Peyer's patch (tissue), 4 donors: ENCODE data around the gene ACADS. TPM values are rescaled to one million over a fixed set of nuclear protein-coding genes. Genes with fewer than 3 reads are reported as not detected.

ENCODE experiments used
- DNase-seq, 3 donors: peaks; one replicate each; pipeline ENCODE4 v3.0.0-alpha.2; 2017 to 2019
- H3K27ac ChIP-seq, 4 donors: fragments of 200-600 bp; sonication (generic); one replicate each; pipeline ENCODE4 v1.5.1; 2016 to 2019
- H3K27me3 ChIP-seq, 2 donors: fragments of 200-600 bp; sonication (generic); one replicate each; pipeline ENCODE4 v1.5.1; 2019
- H3K36me3 ChIP-seq, 3 donors: fragments of 200-600 bp; sonication (generic); one replicate each; pipeline ENCODE4 v1.5.1; 2016 to 2019
- H3K4me1 ChIP-seq, 4 donors: fragments of 200-600 bp; sonication (generic); one replicate each; pipeline ENCODE4 v1.5.1; 2016 to 2019
- H3K4me3 ChIP-seq, 4 donors: fragments of 200-600 bp; sonication (generic); 1 replicate in 3 of 4; 2 replicates in 1 of 4; pipeline ENCODE4 v1.5.1; 2016 to 2019; ENCODE audit warnings: mild to moderate bottlenecking in 1 of 4
- H3K9me3 ChIP-seq, 4 donors: fragments of 200-600 bp; sonication (generic); one replicate each; pipeline ENCODE4 v1.5.1; 2016 to 2019; ENCODE audit warnings: mild to moderate bottlenecking in 1 of 4
- CTCF ChIP-seq, 6 experiments: fragments of 450-650 bp in 4 of 6; fragments of 200-600 bp in 2 of 6; sonication (generic) in 1 of 6; IDR thresholded peaks; one replicate each; pipeline ENCODE4 v1.5.1; 2017 to 2019; ENCODE audit warnings: antibody characterized with exemption in 6 of 6, mild to moderate bottlenecking in 3 of 6, moderate library complexity in 1 of 6
- POLR2A ChIP-seq, 2 donors: fragments of 450-650 bp; IDR thresholded peaks; one replicate each; pipeline ENCODE4 v1.5.1; 2017; ENCODE audit warnings: antibody characterized with exemption in 2 of 2, mild to moderate bottlenecking in 2 of 2, moderate library complexity in 2 of 2
- total RNA-seq, 4 donors: library from RNA; depleted of rRNA; stranded (reverse); fragments of >200 nt; gene quantifications; one replicate each; pipeline ENCODE4 v1.1.0, GENCODE V29; 2016

ACADS gene
- total RNA-seq, 4 donors from 2014 or later, result 126 to 358 (median 316) TPM

GRCh38 chr12:120741476-120742421 lies 16.1 kb downstream of the ACADS start:
- no peak for DNase-seq
- Histone ChIP-seq H3K9me3 (no peaks in the 10 kb centered on the region), H3K4me3 (no peak overlapping the region), H3K27ac (no peak overlapping the region), H3K36me3 (peaks cover 0 to 23% (median 0%) of the 10 kb centered on the region in 3 donors), H3K27me3 (no peaks in the 10 kb centered on the region), H3K4me1 (no peaks in the 10 kb centered on the region)
- TF ChIP-seq POLR2A (IDR thresholded peaks at IDR 0.05) (no peak), CTCF (IDR thresholded peaks at IDR 0.05) (no peak)

- Histone ChIP-seq H3K4me3 (no peak overlapping the region), H3K27me3 (no peaks in the 10 kb centered on the region), H3K9me3 (no peaks in the 10 kb centered on the region), H3K27ac (no peak overlapping the region), H3K36me3 (peaks cover 0 to 2% (median 0%) of the 10 kb centered on the region in 3 donors), H3K4me1 (no peaks in the 10 kb centered on the region)
- no peak for DNase-seq
- TF ChIP-seq CTCF (IDR thresholded peaks at IDR 0.05) (no peak), POLR2A (IDR thresholded peaks at IDR 0.05) (no peak)
These were observed 19.4 kb downstream of the ACADS start for GRCh38 chr12:120744922-120745493.

- no peak for TF ChIP-seq CTCF (IDR thresholded peaks at IDR 0.05)
- no peak for TF ChIP-seq POLR2A (IDR thresholded peaks at IDR 0.05)
- Histone ChIP-seq H3K4me3 (no peak overlapping the region), H3K4me1 (no peaks in the 10 kb centered on the region), H3K9me3 (no peaks in the 10 kb centered on the region), H3K27me3 (no peaks in the 10 kb centered on the region), H3K27ac (no peak overlapping the region), H3K36me3 (no peaks in the 10 kb centered on the region)
- no peak for DNase-seq
These were observed 22.6 kb downstream of the ACADS start for GRCh38 chr12:120748242-120748641.

GRCh38 chr12:120749256-120749655 lies 23.6 kb downstream of the ACADS start:
- Histone ChIP-seq H3K27ac (no peak overlapping the region), H3K9me3 (no peaks in the 10 kb centered on the region), H3K4me3 (no peak overlapping the region), H3K36me3 (no peaks in the 10 kb centered on the region), H3K27me3 (no peaks in the 10 kb centered on the region), H3K4me1 (no peaks in the 10 kb centered on the region)
- TF ChIP-seq POLR2A (IDR thresholded peaks at IDR 0.05), result no peak
- TF ChIP-seq CTCF (IDR thresholded peaks at IDR 0.05), result no peak
- DNase-seq, result no peak

GRCh38 chr12:120750806-120751205 lies 25.2 kb downstream of the ACADS start:
- Histone ChIP-seq H3K27me3 (no peaks in the 10 kb centered on the region), H3K9me3 (peaks cover 0 to 5% (median 0%) of the 10 kb centered on the region in 4 donors), H3K27ac (no peak overlapping the region), H3K4me1 (no peaks in the 10 kb centered on the region), H3K4me3 (no peak overlapping the region), H3K36me3 (no peaks in the 10 kb centered on the region)
- no peak for DNase-seq
- no peak for TF ChIP-seq POLR2A (IDR thresholded peaks at IDR 0.05)
- TF ChIP-seq CTCF (IDR thresholded peaks at IDR 0.05), result no peak
